GM20000 (cell line): Measurements from ENCODE around the gene OR2A5.
"Not testable (repeated sequence)": the region's sequence is repeated elsewhere in the genome, so short reads cannot be mapped to it uniquely, and the experiment has no call there.

ENCODE experiments used
- DNase-seq: peaks from one replicate; pipeline ENCODE4 v3.0.0; 2012; ENCODE audit warnings: low spot score
- CTCF ChIP-seq: IDR thresholded peaks from 2 replicates; pipeline ENCODE4 v1.5.1; 2012; ENCODE audit warnings: mild to moderate bottlenecking, control low read depth; ENCODE audit errors: extremely low read depth, missing control alignments

The OR2A5 gene

GRCh38 chr7:144048648-144049047, at the start of gene OR2A5:
Gene OR2A5 (plus strand): TSS chr7:144048948. CDS start chr7:144050402, 1,454 bp downstream.
- no peak for DNase-seq
- no peak for TF ChIP-seq CTCF

- no peak for TF ChIP-seq CTCF
- DNase-seq: no peak
These were observed 48.7 kb upstream of the OR2A5 start, which contains the start of gene OR6B1 for GRCh38 chr7:144000020-144000419. Gene OR6B1 (plus strand): TSS chr7:144000320. CDS start chr7:144003997, 3,677 bp downstream.

GRCh38 chr7:144001543-144001942, 47.2 kb upstream of the OR2A5 start:
- DNase-seq: no peak
- no peak for TF ChIP-seq CTCF

- DNase-seq: no peak
- no peak for TF ChIP-seq CTCF
These were observed 44.0 kb upstream of the OR2A5 start for GRCh38 chr7:144004703-144005102.

GRCh38 chr7:144006029-144006691, 42.6 kb upstream of the OR2A5 start:
- no peak for TF ChIP-seq CTCF
- DNase-seq: no peak

- DNase-seq: no peak
- TF ChIP-seq CTCF: no peak
These were observed 42.1 kb upstream of the OR2A5 start for GRCh38 chr7:144006692-144007042.

GRCh38 chr7:144009361-144009760, 39.4 kb upstream of the OR2A5 start:
- no peak for TF ChIP-seq CTCF
- no peak for DNase-seq

- DNase-seq: not testable (repeated sequence)
These were observed 38.7 kb upstream of the OR2A5 start for GRCh38 chr7:144010061-144010460.

- DNase-seq: not testable (repeated sequence)
These were observed 37.9 kb upstream of the OR2A5 start for GRCh38 chr7:144010821-144011220.
